ENCODE measurements around the gene ARFGAP3.

DNA sequence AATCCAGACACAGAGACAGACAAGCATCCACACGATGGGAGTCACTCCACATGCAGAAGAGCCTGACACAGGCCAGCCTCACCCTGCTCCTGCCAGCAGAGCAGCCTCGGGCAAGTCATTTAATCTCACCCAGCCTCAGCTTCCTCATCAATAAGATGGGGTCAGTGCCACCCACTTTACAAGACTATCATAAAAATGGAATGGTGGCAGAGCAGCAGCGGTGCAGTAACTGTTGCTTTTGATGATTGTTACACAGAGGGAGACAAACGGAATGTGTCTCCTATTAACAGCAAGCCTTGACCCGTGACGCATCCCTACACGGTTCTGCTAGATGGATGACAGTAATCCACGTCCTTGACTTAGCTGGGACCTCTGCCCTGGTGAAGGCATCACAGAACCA, 26.0 kb upstream of the ARFGAP3 start:
- TF ChIP-seq POLR2A (IDR thresholded peaks at IDR 0.05; ENCODE audit: low read length) (no peak), RNF2 (IDR thresholded peaks at IDR 0.05; ENCODE audit: borderline replicate concordance, low read depth) (no peak), MAFK (IDR thresholded peaks at IDR 0.05; ENCODE audit: partially characterized antibody) (no peak), KDM1A (IDR thresholded peaks at IDR 0.05; ENCODE audit: low read depth) (no peak)
- TF ChIP-seq, protein P1, sequence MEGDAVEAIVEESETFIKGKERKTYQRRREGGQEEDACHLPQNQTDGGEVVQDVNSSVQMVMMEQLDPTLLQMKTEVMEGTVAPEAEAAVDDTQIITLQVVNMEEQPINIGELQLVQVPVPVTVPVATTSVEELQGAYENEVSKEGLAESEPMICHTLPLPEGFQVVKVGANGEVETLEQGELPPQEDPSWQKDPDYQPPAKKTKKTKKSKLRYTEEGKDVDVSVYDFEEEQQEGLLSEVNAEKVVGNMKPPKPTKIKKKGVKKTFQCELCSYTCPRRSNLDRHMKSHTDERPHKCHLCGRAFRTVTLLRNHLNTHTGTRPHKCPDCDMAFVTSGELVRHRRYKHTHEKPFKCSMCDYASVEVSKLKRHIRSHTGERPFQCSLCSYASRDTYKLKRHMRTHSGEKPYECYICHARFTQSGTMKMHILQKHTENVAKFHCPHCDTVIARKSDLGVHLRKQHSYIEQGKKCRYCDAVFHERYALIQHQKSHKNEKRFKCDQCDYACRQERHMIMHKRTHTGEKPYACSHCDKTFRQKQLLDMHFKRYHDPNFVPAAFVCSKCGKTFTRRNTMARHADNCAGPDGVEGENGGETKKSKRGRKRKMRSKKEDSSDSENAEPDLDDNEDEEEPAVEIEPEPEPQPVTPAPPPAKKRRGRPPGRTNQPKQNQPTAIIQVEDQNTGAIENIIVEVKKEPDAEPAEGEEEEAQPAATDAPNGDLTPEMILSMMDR (IDR thresholded peaks at IDR 0.05) = no peak
